Measurements from ENCODE around the gene PAK4.

DNA sequence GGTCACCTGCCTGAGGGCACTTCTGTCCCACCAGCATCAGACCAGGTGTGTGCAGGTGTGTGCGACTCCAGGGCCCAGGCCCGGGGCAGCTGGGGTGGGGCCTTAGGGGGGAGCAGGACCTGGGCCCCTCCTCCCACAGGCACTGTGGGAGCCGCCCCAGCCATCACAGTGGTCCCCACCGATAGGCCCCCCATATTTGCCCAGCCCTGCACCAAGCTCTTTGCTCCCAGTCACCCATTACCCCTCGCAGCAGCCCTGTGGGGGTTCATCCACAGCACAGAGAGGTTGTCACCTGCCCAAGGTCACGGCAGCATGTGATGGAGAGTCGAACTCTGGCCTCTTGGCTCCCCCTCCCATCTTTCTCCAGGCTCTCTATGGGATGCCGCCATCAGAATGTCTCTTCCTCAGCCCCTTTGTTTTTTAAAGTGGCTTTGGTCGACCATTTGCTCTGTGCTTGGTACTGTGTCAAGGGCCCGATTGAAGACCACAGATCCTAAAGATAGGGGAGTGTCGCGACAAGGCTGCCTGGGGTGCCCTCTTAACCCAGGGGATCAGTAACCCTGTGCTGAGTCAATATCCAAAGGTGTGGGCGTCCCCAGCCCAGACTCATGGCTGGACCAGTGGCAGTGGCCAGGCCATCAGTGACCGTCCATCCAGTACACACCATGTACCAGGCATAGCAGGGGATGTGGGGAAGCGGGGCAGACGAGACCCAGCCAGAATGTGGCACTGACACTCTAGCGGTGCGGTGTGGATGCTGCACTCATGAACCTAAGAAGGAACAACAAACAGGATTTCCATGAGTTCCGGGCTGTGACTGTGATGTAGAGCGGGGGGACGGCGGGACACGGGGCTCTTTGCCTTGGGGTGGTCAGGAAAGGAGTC is 42.9 kb downstream of the PAK4 start:
- no peak for TF ChIP-seq POLR2A (IDR thresholded peaks at IDR 0.05)
- TF ChIP-seq CTCF (IDR thresholded peaks at IDR 0.05) = no peak
